ENCODE data around the gene SMIM22.

- TF ChIP-seq POLR2A (IDR thresholded peaks at IDR 0.05) (no peak), CTCF (IDR thresholded peaks at IDR 0.05) (no peak), POLR2AphosphoS5 (IDR thresholded peaks at IDR 0.05) (no peak)
These were observed 45.4 kb upstream of the SMIM22 start for GRCh38 chr16:4749700-4750257.
